GM12872 (cell line): ENCODE measurements around the gene AZU1.

Experiments
- CTCF ChIP-seq: IDR thresholded peaks from 3 replicates; pipeline ENCODE4 v1.5.1; 2011; ENCODE audit warnings: low read depth, mild to moderate bottlenecking, low read length, moderate library complexity; ENCODE audit not compliant: insufficient read depth

Gene AZU1

GRCh38 chr19:813219-814151 lies 14.2 kb upstream of the AZU1 start:
- TF ChIP-seq CTCF: no peak

DNA sequence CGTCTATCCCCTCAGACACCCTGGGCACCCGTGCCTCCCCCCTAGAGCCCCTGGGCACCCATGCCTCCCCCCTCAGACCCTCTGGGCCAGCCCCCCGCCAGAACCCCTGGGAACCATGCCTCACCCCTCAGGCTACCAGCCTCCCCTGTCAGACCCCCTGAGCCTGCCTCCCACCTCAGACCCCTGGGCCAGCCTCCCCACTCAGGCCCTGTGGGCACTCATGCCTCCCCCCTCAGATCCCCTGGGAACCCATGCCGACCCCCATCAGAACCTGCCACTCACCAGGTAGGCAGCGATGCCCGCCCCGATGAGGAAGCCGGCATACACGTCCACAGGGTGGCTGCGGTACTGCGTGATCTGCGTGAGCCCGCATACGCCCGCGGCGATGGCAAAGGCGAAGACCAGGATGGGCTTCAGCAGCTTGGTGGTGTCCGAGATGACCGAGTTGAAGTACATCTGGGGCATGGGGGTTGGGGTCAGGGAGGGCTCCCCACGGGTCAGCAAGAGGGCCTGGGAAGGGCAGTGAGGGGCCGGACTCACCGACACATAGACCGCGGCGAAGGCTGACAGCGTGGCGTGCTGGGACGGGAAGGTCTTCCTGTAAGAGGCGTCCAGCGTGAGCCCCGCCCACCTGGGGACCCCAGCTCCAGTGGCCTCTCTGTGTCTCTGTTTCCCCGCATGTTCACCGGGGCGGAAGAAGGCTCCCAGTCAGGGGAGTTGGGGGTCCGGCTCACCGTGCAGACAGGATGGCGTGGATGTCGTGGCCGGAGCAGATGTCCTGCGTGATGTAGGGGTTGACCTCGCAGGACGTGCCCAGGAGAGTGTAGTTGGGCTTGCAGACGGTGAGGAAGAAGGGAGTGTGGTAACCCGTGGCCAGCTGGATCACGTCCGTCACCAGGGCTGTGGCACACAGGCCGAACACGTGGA lies 13.2 kb upstream of the AZU1 start:
- no peak for TF ChIP-seq CTCF

GRCh38 chr19:815079-815774 lies 12.4 kb upstream of the AZU1 start:
- TF ChIP-seq CTCF: no peak

GRCh38 chr19:815775-816499 lies 11.7 kb upstream of the AZU1 start:
- no peak for TF ChIP-seq CTCF

GRCh38 chr19:816500-816857 lies 11.2 kb upstream of the AZU1 start:
- no peak for TF ChIP-seq CTCF

- TF ChIP-seq CTCF: no peak
These were observed 6.3 kb upstream of the AZU1 start for GRCh38 chr19:821231-821824.
